Measurements from ENCODE around the gene SNX18. TPM values are rescaled to one million over a fixed set of nuclear protein-coding genes. Genes with fewer than 3 reads are reported as not detected.
A peak's percentile ranks its signal among the peaks of the same experiment; 100 is the strongest.

The SNX18 gene
- total RNA-seq, 1 donor from 2014 or later, result 28.6 TPM

DNA sequence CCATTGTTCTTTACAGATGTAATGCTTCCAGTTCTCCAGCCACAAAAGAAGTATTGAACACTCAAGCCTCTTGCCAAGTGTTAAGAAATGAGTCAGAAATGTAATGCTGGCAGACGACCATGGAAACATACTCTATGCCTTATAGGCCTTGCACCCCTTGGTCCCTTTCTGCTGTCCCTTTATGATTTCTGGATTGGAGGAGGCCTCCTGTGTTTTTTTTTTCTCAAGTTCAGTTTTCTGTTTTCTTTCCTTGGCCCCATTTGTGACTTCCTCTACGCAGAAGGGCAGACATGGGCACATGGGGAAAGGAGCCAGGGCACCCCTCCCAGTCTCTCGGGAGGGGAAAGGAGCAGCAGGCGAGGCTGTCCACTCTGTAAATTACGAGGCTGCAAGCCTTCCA is 53.4 kb downstream of the SNX18 start:
- DNase-seq (ENCODE audit: low spot score, unreplicated experiment), result no peak
- Mint-ChIP-seq H3K36me3 (ENCODE audit: insufficient read depth) (no peaks in the 10 kb centered on the region), H3K27me3 (no peaks in the 10 kb centered on the region), H3K27ac (no peak overlapping the region), H3K9me3 (ENCODE audit: low read depth) (peaks cover 5% of the 10 kb centered on the region), H3K4me3 (ENCODE audit: low read depth) (no peak overlapping the region), H3K4me1 (ENCODE audit: low read depth) (peaks cover 17% of the 10 kb centered on the region)
- TF ChIP-seq, protein P1, sequence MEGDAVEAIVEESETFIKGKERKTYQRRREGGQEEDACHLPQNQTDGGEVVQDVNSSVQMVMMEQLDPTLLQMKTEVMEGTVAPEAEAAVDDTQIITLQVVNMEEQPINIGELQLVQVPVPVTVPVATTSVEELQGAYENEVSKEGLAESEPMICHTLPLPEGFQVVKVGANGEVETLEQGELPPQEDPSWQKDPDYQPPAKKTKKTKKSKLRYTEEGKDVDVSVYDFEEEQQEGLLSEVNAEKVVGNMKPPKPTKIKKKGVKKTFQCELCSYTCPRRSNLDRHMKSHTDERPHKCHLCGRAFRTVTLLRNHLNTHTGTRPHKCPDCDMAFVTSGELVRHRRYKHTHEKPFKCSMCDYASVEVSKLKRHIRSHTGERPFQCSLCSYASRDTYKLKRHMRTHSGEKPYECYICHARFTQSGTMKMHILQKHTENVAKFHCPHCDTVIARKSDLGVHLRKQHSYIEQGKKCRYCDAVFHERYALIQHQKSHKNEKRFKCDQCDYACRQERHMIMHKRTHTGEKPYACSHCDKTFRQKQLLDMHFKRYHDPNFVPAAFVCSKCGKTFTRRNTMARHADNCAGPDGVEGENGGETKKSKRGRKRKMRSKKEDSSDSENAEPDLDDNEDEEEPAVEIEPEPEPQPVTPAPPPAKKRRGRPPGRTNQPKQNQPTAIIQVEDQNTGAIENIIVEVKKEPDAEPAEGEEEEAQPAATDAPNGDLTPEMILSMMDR (IDR thresholded peaks at IDR 0.05; ENCODE audit: unreplicated experiment), result no peak

DNA sequence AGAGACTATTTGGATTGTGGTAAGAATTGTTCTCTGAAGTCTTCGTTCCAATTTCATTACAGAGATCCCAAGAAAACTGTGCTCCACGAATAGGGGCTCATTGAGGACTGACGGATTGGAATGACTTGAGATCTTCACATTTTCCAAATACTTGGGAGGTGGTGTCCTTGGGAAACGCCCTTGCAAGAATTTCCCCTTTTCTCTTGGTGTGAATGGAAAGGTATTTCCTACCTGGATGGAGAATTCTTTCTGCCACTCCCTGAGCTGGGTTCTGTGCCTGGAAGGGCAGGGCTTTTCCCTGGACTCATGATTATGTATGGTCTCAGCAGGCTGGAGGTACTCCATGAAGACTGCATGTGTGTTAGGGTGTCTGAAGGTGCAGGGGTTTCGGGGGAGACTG is 53.9 kb downstream of the SNX18 start:
- no peak for DNase-seq (ENCODE audit: low spot score, unreplicated experiment)
- TF ChIP-seq, protein P1 (IDR thresholded peaks at IDR 0.05; ENCODE audit: unreplicated experiment), result no peak
- peaks cover 5% of the 10 kb centered on the region for H3K9me3 Mint-ChIP-seq (ENCODE audit: low read depth)
- no peaks in the 10 kb centered on the region for H3K27me3 Mint-ChIP-seq
- peaks cover 17% of the 10 kb centered on the region for H3K4me1 Mint-ChIP-seq (ENCODE audit: low read depth)
- no peak overlapping the region for H3K27ac Mint-ChIP-seq
- no peak overlapping the region for H3K4me3 Mint-ChIP-seq (ENCODE audit: low read depth)
- no peaks in the 10 kb centered on the region for H3K36me3 Mint-ChIP-seq (ENCODE audit: insufficient read depth)

DNA sequence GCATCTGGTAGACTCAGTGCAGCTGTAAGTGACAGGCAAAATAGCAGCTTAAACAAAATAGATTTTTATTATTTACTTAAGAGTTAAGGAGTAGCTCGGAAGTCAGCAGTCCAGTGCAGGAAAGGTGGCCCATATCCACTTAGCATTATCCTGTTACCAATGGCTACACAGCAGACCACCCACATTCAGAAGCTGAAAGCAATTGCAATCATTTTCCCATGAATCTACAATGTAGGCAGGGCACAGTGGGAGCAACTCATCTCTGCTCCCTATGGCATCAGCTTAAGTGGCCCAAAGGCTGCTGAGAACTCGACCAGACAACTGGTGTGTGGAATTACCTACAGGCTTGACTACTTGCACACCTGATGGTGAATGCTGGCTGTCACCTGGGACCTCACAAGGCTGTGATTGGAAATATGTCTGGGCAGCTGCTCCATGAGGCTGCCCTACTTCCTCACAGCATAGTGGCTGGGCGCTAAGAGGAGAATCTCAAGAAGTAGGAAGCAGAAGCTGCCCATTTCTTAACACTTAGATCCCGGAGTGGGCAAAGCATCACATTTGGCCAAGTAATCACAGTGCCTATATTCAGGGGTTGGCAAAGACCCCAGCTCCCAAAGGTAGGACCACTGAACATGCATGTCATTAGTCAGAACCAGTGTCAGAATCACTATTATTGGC is 56.4 kb downstream of the SNX18 start:
- Mint-ChIP-seq H3K36me3 (ENCODE audit: insufficient read depth) (no peaks in the 10 kb centered on the region), H3K4me1 (ENCODE audit: low read depth) (peaks cover 20% of the 10 kb centered on the region), H3K9me3 (ENCODE audit: low read depth) (no peaks in the 10 kb centered on the region), H3K4me3 (ENCODE audit: low read depth) (no peak overlapping the region), H3K27ac (peak overlapping the region; percentile 43), H3K27me3 (no peaks in the 10 kb centered on the region)
- TF ChIP-seq, protein P1 (IDR thresholded peaks at IDR 0.05; ENCODE audit: unreplicated experiment), result no peak
- no peak for DNase-seq (ENCODE audit: low spot score, unreplicated experiment)

DNA sequence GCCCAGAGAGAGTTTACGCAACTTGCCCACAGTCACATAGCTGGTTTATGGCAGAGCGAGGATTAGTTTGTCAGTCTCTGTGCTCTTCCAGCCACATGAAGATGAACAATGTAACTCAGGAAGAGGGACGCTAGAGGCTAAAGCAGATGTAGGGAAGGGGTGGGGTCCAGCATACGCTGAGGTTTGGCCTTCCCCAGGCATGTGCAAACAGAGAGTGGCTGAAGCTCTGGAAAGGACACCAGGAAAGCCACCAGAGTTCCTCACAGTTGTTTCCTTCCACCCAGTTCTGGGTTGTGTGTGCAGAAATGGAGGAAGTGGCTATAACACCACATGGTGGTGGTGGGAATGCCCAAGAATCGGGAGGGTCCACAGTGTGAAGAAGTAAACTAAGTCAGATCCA is 60.0 kb downstream of the SNX18 start:
- no peaks in the 10 kb centered on the region for H3K27me3 Mint-ChIP-seq
- H3K27ac Mint-ChIP-seq, result no peak overlapping the region
- no peak overlapping the region for H3K4me3 Mint-ChIP-seq (ENCODE audit: low read depth)
- no peak for DNase-seq (ENCODE audit: low spot score, unreplicated experiment)
- H3K36me3 Mint-ChIP-seq (ENCODE audit: insufficient read depth), result no peaks in the 10 kb centered on the region
- TF ChIP-seq, protein P1 (IDR thresholded peaks at IDR 0.05; ENCODE audit: unreplicated experiment), result no peak
- no peaks in the 10 kb centered on the region for H3K9me3 Mint-ChIP-seq (ENCODE audit: low read depth)
- H3K4me1 Mint-ChIP-seq (ENCODE audit: low read depth), result peaks cover 35% of the 10 kb centered on the region

DNA sequence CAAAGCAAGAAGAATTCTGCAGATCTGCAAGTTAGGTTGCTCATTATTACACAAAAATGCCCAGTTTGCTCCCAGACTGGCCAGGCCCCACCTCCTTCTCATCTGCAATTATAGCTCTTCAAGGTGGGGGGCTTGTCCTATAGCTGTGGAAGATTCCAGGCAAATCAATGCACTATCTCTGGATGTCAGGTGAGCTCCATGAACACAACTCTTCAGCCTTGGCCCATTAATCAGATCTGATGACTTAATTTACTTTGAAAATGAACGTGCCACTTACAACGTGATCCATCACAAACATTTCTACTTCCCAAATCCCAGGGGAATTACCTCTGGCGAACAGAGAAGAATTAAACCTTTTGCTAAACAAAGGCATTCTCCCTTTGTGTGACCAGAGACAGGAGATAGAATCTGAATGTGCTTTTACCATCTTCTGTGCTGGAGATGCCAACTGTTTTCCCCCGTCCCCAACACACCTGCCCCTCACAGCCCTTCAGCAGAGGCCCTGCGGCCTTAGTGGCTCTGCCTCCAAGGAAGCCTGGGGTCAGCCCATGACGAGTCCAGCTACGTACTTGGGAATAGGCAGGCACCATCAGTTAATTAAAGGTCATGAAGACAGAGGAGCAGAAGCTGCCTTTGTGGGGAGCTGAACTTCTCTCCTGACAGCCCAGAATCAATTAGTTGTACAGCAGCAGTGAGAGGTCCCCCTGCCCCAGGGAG is 60.5 kb downstream of the SNX18 start:
- Mint-ChIP-seq H3K4me3 (ENCODE audit: low read depth) (no peak overlapping the region), H3K27ac (no peak overlapping the region), H3K27me3 (no peaks in the 10 kb centered on the region), H3K9me3 (ENCODE audit: low read depth) (no peaks in the 10 kb centered on the region), H3K4me1 (ENCODE audit: low read depth) (peaks cover 33% of the 10 kb centered on the region), H3K36me3 (ENCODE audit: insufficient read depth) (no peaks in the 10 kb centered on the region)
- TF ChIP-seq, protein P1 (IDR thresholded peaks at IDR 0.05; ENCODE audit: unreplicated experiment), result no peak
- DNase-seq (ENCODE audit: low spot score, unreplicated experiment), result no peak
